NCI-H1105 (cell line): Measurements from ENCODE around the gene RPRD1B.
"Not testable (repeated sequence)": the region's sequence is repeated elsewhere in the genome, so short reads cannot be mapped to it uniquely, and the experiment has no call there.

Experiments used
- DNase-seq: peaks from one replicate; lab custom pipeline; 2025; lab: John Stamatoyannopoulos, UW

The RPRD1B gene

DNA sequence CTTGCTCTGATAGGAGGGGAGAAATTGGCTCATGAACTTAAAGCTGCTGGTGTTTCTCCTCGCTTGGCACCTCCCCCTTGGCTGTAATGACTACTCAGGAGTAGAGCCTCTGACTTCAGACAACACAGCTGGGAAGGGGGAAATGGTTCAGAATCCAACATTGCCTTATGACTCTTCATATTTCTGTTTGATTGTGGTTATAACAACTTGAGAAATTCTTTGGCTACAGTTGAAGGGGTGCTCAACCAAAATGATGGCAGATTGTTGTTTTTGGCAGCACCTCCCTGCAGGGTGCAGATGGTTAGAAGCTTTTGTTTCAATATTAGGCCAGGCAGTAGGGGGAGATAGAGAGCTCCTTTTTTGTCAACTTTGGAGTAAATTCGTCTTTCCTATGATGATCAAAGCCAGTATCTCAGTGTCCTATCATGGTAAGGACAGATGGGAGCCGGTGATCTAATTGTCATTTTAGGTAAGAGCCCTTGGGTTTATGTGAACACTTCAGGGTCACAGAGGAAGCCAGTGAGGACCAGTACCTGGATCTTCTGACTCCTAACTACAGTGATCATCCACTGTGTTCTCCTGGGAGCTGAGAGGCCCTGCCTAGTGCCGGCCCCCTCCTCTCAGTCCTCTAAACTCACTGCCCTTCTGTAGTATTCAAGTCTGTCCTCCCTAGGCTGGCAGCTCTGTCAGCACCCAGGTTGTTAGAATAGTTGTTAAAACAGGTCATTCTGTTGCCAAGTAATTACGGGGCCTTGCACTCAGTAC is 39.9 kb downstream of the RPRD1B start:
- DNase-seq = peak; percentile 34

DNA sequence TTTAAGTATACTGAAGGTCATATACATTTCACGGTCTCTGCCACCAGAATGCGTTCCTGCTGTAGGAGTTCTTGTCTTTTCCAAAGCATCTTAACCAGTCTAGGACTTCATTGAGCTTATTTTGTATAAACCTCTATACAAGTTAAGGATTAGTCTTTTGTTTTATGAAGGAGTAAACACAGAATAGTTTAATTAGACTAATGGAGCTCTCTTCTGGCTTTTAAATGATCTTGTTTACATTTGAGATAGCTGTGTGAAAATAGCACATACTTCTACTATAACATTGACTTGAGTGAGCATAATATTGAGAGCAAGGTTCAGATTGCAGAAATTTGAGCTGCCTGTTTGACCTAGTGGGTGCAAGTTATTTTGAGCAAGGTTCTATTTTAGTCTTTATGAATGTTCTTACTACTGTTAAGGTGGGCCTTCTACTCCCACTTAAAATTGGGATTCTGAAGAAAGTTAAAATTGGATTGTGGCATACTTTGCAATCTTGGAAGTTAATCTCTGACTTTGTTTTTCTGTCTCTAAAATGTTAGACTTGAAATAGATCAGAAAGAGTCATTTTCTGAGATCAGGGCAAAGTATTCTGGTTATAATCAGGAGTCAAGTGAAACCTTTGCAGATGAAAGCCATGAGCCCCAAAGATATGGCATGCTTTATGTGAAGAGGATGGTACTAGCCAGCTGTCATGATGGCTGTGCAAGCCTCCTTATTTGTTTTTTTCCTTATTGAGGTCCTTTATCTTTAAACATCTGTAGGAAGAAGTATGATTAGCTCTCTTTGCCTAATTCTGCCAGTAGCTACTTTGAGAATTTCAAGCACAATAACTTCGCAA is 41.8 kb downstream of the RPRD1B start:
- no peak for DNase-seq

GRCh38 chr20:38076548-38076947 is 43.0 kb downstream of the RPRD1B start:
- no peak for DNase-seq

- no peak for DNase-seq
These were observed 44.5 kb downstream of the RPRD1B start for GRCh38 chr20:38078084-38078483.

- no peak for DNase-seq
These were observed 45.8 kb downstream of the RPRD1B start for GRCh38 chr20:38079353-38079752.

DNA sequence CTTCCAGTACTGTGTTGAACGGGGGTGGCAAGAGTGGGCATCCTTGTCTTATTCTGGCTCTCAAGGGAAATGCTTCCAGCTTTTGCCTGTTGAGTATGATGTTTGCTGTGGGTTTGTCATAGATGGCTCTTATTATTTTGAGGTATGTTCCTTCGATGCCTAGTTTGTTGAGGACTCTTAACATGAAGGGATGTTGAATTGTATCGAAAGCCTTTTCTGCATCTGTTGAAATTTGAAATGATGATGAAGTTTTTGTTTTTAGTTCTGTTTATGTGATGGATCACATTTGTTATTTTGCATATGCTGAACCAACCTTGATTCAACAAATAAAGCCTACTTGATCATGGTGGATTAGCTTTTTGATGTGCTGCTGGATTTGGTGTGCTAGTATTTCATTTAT is 48.0 kb downstream of the RPRD1B start:
- no peak for DNase-seq

- no peak for DNase-seq
These were observed 49.3 kb downstream of the RPRD1B start for GRCh38 chr20:38082894-38083293.

GRCh38 chr20:38083338-38084048 is 49.9 kb downstream of the RPRD1B start:
- no peak for DNase-seq

DNA sequence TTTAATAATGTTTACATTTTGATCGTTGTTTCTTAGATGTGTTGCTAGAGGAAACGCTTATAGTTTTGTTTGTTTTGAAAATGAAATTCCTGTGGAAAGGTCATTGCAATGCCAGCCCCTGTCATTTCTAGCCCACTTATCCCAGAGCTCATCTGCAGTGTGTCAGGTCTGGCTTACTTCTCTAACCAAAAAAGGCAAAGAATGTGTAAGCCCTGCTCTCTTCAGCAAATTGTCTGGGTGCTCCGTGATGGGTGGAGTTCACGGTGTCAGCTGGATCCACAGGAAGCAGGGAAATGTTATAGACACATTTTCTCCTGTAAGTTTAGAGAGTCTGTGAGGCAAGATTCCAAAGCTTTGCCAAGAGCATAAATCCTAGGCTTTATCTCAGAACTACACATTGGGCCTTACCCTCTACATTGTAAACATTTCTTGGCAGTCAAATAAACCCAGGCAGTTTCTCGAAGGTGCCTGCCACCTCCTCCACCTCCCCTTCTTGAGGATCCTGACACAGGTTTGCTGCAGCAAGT is 50.9 kb downstream of the RPRD1B start:
- no peak for DNase-seq

DNA sequence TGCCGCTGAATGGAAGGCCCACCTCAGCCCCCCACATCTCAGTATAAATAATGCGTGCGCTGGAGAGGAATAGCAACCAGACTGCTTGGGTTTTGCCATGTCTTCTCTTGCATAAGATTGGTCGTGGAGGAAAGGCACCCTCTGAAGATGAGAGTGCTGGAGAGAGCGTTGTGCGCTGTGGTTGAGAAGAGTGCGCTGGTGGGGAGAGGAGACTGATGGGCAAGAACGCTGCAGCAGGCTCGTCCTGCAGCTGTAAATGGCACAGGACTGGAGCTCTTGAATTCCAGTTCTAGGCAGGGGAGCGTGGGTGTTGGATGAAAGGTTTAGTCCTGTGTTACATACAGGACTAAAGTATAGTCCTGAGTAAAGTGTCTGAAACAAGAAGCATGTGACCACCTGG is 51.5 kb downstream of the RPRD1B start:
- DNase-seq = no peak

- no peak for DNase-seq
These were observed 56.0 kb downstream of the RPRD1B start for GRCh38 chr20:38089500-38089899.

GRCh38 chr20:38090061-38090460 is 56.5 kb downstream of the RPRD1B start:
- DNase-seq = no peak

GRCh38 chr20:38091441-38092216 is 58.1 kb downstream of the RPRD1B start:
- no peak for DNase-seq

DNA sequence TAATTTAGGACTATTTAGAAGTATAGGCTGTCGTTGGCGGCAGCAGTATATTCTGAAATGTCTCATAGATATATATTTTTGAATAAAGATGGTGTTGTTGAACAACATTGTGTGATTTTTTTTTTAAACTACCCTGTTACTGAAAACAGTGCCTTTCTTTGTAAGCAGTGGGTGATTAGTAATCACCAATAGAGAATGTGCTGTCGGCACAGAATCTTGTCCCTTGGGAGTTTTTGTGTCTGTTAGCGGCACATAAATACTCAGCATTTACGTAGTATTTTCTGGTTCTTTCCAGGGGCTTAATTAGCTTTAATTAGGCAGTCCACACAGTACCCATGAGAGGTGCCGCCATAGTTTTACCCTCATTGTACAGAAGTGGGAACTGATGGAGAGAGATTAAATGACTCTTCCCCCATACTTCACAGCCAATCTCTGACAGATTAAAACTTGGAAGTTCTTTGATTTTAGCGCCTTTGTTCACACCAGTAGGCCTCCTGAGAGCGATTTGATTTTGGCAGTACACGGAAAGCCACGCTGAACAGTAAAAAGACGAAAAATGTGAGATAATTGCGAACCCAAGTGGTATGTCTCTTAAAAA is 58.8 kb downstream of the RPRD1B start:
- no peak for DNase-seq

DNA sequence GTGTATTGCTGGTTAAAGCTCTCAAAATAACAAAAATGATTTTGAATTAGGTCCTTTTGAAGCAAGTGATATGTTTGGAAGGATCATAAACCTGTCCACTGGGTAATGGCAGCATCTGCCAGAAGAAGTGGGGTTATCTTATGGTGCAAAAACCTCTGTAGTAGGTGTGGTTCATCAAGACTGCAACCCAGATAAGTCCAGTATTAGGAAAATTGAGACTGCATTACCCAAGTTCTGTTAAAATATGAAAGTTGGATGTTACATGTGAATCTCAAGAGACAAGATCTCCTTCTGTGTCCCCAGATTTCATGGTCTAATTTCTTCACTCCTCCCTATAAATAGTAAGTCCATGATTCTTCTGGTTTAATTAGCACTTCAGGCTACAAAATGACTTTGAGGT is 59.4 kb downstream of the RPRD1B start:
- DNase-seq = no peak

DNA sequence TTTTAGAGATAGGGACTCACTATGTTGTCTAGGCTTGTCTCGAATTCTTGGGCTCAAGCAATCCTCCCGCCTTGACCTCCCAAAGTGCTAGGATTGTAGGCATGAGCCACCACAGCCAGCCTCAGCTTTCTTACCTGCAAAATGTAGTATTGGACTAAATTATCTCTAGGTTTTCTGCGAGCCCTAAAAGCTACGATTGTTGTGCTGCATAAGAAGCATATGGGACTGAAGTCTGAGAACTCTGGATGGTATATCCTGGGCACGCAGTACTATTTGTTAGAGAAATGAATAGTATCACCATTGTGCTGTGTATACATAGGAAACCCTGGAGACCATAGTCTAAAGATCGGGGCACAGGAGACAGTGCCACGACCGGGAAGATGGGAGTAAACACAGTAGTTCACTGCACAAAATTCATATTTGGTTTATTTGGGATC is 60.1 kb downstream of the RPRD1B start:
- DNase-seq = no peak

DNA sequence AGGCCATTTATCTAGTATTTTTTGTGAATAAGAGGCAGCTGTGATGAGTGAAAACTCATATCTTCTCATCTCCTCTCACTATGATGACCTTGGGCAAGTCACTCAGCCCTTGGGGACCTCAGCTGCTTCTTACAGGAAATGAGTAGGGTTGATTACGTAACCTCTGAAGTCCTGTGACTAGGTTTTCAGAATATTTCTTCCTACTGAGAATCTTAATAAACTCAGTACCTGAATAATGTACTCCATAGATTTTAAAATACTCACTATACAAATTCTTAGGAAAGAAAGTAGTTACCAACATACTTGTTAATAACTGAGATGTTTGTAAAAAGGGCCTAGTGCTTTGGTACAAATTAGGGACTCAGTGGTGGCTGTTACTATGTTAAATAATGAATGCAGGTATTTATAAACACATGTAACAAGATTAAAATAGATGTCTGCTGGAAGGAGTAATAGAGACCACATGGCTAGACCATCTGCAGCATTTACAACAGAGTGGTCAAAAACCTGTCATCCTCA is 60.9 kb downstream of the RPRD1B start:
- no peak for DNase-seq

DNA sequence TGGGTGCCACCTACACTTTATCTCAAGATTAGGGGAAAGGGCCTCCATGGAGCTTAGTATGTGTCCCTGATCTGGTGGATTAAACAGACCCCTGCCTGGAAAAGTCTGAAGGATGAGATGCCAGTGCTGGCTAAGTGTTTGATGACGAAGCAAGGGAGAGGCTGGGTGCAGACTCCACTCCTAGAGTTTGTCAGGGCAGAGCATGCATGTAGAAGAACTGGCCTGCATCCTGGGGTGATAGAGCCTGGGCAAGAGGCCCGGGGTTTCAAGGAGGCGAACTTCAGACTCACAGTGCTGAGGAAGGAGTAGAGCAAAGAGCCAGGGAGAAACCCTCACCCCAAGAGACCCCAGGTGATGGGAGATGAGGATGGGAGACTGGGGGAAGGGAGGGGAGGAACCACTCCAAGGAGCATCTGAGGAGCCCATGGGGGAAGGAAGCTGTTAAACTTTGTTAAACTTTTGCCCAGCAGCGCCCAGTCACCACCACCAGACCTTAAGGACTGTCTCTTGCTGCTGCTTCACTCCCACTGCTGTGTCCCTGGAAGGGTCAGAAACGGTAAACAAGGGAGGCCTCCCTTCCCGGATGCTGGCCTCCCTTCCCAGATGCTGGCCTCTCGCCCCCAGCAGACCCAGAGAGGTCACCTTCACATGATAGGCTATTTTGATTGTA is 61.6 kb downstream of the RPRD1B start:
- DNase-seq = no peak

GRCh38 chr20:38098952-38099351 is 65.4 kb downstream of the RPRD1B start:
- DNase-seq = no peak

DNA sequence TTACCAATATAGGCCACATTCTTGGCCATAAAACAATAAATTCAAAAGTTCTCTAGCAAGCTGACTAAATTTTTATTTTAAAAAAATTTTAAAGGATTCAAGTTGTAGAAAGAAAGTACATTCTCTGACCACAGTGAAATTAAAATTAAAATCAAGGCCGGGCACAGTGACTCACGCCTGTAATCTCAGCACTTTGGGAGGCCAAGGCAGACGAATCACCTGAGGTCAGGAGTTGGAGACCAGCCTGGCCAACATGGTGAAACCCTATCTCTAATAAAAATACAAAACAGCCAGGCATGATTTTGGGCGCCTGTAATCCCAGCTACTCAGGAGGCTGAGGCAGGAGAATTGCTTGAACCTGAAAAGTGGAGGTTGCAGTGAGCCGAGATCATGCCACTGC is 68.7 kb downstream of the RPRD1B start:
- not testable (repeated sequence) for DNase-seq
